Activated T-cell treated with anti-CD3 and anti-CD28 coated beads, Interleukin-2, amount 50 U/mL, for 4 hours (primary cell): ENCODE results near the gene TRERF1. TPM values are rescaled to one million over a fixed set of nuclear protein-coding genes. Genes with fewer than 3 reads are reported as not detected.

Experiments used
- ATAC-seq, 2 donors: fragments of 200-7000 bp; cut with Tn5 transposase; one replicate each; pipeline ENCODE4 v1.10.0; 2021
- DNase-seq: peaks from one replicate; pipeline ENCODE4 v3.0.0-alpha.2; 2020
- H3K27me3 Mint-ChIP-seq: one replicate; pipeline ENCODE4 v1.8.0; 2021; ENCODE audit warnings: low read depth, mixed read lengths
- H3K36me3 Mint-ChIP-seq: one replicate; pipeline ENCODE4 v1.8.0; 2022; ENCODE audit warnings: mixed read lengths; ENCODE audit not compliant: insufficient read depth
- H3K4me1 Mint-ChIP-seq: one replicate; pipeline ENCODE4 v1.8.0; 2021; ENCODE audit warnings: low read depth, mixed read lengths
- H3K4me3 Mint-ChIP-seq: one replicate; pipeline ENCODE4 v1.8.0; 2021; ENCODE audit warnings: mild to moderate bottlenecking, moderate library complexity, mixed read lengths
- H3K9me3 Mint-ChIP-seq: one replicate; pipeline ENCODE4 v1.8.0; 2021; ENCODE audit warnings: mixed read lengths
- total RNA-seq, 3 donors: library from RNA; stranded (reverse); gene quantifications; one replicate each; pipeline ENCODE4 v1.2.1, GENCODE V29; 2021

TRERF1 gene
- total RNA-seq, 3 donors from 2014 or later, result 8.9 to 9.4 (median 9.0) TPM

- DNase-seq (no peak), ATAC-seq (peak in 1 of 2 donors; percentile 12)
- no peaks in the 10 kb centered on the region for H3K27me3 Mint-ChIP-seq
- H3K4me3 Mint-ChIP-seq, result peak overlapping the region; percentile 62
- H3K4me1 Mint-ChIP-seq, result peaks cover 74% of the 10 kb centered on the region
- no peaks in the 10 kb centered on the region for H3K9me3 Mint-ChIP-seq
- peaks cover 5% of the 10 kb centered on the region for H3K36me3 Mint-ChIP-seq
Observed at GRCh38 chr6:42443312-42444060, 8.2 kb downstream of the TRERF1 start.

DNA sequence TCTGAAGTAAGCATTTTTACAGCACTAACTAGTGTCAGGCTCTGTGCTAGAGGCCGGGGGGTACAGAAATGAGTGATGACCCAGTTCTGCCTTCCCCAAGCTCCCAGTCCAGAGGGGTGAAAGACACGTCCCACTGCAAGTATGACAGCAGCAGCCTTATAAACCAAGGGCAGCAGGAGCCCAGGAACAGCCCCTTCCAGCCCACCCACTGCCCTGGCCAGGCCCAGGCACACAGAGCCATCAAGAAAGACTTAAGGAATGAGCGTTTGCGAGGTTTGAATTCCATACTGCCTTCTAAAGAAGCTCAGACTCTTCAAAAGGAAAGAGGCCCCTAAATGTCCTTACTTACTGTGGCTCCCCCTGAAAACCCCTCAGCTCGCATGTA, 10.0 kb downstream of the TRERF1 start:
- H3K9me3 Mint-ChIP-seq, result no peaks in the 10 kb centered on the region
- H3K36me3 Mint-ChIP-seq, result peaks cover 7% of the 10 kb centered on the region
- DNase-seq, result no peak
- H3K4me1 Mint-ChIP-seq, result peaks cover 60% of the 10 kb centered on the region
- no peak overlapping the region for H3K4me3 Mint-ChIP-seq
- no peaks in the 10 kb centered on the region for H3K27me3 Mint-ChIP-seq
- peak; percentile 53 to 75 for ATAC-seq

- ATAC-seq, result peak in 1 of 2 donors; percentile 24
- DNase-seq, result no peak
- Mint-ChIP-seq H3K4me1 (peaks cover 54% of the 10 kb centered on the region), H3K4me3 (peak overlapping the region; percentile 51), H3K27me3 (no peaks in the 10 kb centered on the region), H3K36me3 (peaks cover 7% of the 10 kb centered on the region), H3K9me3 (no peaks in the 10 kb centered on the region)
Observed at GRCh38 chr6:42440778-42441696, 10.7 kb downstream of the TRERF1 start.

- Mint-ChIP-seq H3K4me3 (no peak overlapping the region), H3K27me3 (no peaks in the 10 kb centered on the region), H3K9me3 (no peaks in the 10 kb centered on the region), H3K36me3 (peaks cover 6% of the 10 kb centered on the region), H3K4me1 (peaks cover 46% of the 10 kb centered on the region)
- ATAC-seq (no peak), DNase-seq (no peak)
Observed at GRCh38 chr6:42440027-42440426, 11.7 kb downstream of the TRERF1 start.

DNA sequence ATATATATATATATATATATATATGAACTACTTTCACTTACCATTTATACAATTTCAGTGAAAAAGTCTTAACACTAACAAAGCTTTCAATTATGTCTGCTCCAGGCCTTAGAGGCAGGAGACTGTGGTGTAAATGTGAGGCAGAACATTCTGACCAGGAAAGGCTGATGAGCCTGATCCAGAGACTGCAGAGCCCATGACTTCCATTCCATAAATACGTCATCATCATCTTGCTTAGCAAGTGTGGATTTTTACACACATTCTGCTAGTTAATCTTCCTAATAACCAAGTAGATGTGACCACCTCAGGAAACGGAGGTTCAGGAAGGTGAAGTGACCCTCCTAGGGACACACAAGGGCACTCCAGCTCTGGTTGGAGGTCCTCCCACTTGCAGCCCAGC, 14.9 kb downstream of the TRERF1 start:
- DNase-seq (no peak), ATAC-seq (no peak)
- Mint-ChIP-seq H3K4me1 (peaks cover 22% of the 10 kb centered on the region), H3K27me3 (no peaks in the 10 kb centered on the region), H3K4me3 (no peak overlapping the region), H3K9me3 (peaks cover 7% of the 10 kb centered on the region), H3K36me3 (peaks cover 21% of the 10 kb centered on the region)

GRCh38 chr6:42434237-42434636, 17.5 kb downstream of the TRERF1 start:
- Mint-ChIP-seq H3K36me3 (peaks cover 27% of the 10 kb centered on the region), H3K9me3 (peaks cover 7% of the 10 kb centered on the region), H3K4me1 (peaks cover 25% of the 10 kb centered on the region), H3K27me3 (no peaks in the 10 kb centered on the region), H3K4me3 (no peak overlapping the region)
- DNase-seq (no peak), ATAC-seq (no peak)

DNA sequence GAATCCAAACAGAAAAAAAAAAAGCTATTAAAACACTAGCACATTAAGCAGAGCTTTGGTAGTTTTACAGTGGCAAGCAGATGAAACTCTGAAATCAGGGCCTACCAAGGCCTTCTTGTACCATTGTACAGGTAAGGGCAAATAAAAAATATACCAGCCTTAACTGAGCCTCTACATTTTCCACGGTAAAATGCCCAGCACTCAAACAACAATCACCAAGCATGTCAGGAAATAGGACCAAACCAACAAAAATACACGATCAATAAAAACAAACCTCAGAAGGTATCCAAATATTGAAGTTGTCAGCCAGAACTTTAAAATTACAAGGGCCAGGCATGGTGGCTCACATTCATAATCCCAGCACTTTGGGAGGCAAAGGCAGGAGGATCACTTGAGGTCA, 18.3 kb downstream of the TRERF1 start:
- Mint-ChIP-seq H3K27me3 (no peaks in the 10 kb centered on the region), H3K9me3 (peaks cover 7% of the 10 kb centered on the region), H3K4me1 (peaks cover 30% of the 10 kb centered on the region), H3K4me3 (no peak overlapping the region), H3K36me3 (peaks cover 27% of the 10 kb centered on the region)
- DNase-seq (no peak), ATAC-seq (no peak)

DNA sequence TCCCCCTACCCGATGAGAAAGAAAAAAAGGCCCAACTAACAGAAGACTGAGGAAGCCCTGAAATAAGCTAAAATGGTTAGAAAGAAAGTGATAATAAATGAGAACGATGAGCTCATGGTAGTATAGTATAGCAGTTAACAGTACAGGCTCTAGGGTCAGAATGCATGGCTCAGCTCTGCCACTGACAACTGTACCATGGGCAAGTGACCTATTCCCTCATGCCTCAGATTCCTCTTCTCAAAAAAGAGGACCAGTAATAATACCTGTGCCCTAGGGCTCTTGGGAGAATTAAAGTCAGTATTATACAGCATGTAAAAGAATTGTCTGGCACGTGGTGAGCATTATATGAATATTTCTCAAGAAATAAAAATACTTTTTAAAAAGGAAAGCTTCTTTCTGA, 19.8 kb downstream of the TRERF1 start:
- Mint-ChIP-seq H3K9me3 (peaks cover 7% of the 10 kb centered on the region), H3K4me3 (no peak overlapping the region), H3K4me1 (peaks cover 34% of the 10 kb centered on the region), H3K27me3 (no peaks in the 10 kb centered on the region), H3K36me3 (peaks cover 24% of the 10 kb centered on the region)
- ATAC-seq, result no peak
- no peak for DNase-seq

- DNase-seq, result no peak
- H3K27me3 Mint-ChIP-seq, result no peaks in the 10 kb centered on the region
- H3K9me3 Mint-ChIP-seq, result peaks cover 7% of the 10 kb centered on the region
- H3K4me1 Mint-ChIP-seq, result peaks cover 34% of the 10 kb centered on the region
- H3K36me3 Mint-ChIP-seq, result peaks cover 22% of the 10 kb centered on the region
- ATAC-seq, result no peak
- H3K4me3 Mint-ChIP-seq, result no peak overlapping the region
Observed at GRCh38 chr6:42431356-42431755, 20.4 kb downstream of the TRERF1 start.

DNA sequence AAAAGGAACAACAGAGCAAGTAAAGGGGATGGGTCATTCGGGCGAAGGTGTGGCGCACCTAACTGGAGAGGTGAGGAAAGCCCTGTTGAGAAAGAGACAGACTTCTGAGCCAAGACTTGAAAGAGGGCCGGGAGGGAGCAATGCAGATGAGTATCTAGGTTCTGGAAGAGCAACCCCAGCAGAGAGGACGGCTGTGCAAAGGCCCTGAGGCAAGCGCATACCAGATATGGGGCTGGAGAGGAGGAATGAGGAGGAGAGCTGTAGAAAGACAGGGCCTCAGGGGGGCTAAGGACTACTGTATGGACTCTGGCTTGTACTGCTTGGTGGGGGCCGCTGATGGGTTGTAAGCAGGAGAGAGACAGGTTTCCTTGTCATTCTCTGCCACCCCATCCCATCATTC, 21.9 kb downstream of the TRERF1 start:
- no peak overlapping the region for H3K4me3 Mint-ChIP-seq
- H3K4me1 Mint-ChIP-seq, result peaks cover 44% of the 10 kb centered on the region
- DNase-seq, result no peak
- peaks cover 23% of the 10 kb centered on the region for H3K36me3 Mint-ChIP-seq
- H3K27me3 Mint-ChIP-seq, result no peaks in the 10 kb centered on the region
- peaks cover 7% of the 10 kb centered on the region for H3K9me3 Mint-ChIP-seq
- ATAC-seq, result no peak

DNA sequence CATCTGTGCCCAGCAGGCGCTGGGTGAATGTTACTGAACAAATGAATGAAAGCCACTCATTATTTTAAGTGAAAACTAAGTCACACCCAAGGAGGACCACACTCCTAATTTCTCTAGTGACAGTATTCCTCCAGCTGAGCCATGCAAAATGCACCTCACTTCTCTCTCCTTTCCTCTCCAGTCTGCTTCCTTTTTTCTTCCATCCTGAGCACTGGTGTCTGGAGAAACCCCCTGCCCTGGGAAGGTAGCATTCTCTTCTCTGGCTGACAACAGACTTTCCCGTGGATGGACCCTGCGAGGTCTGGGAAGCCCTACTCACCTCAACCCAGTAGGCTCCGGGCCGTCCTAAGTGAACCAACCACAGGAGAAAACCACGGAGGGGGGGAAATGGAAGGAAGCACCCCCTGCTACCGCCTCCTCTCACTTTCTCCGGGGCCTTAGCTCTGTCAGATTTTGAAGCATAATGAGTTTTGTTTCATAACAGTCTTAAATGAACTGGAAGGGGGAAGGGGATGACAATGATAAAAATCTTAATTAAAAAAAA, 22.6 kb downstream of the TRERF1 start:
- Mint-ChIP-seq H3K4me1 (peaks cover 49% of the 10 kb centered on the region), H3K36me3 (peaks cover 18% of the 10 kb centered on the region), H3K4me3 (peak overlapping the region; percentile 51), H3K9me3 (peaks cover 4% of the 10 kb centered on the region), H3K27me3 (no peaks in the 10 kb centered on the region)
- no peak for ATAC-seq
- no peak for DNase-seq

GRCh38 chr6:42428326-42429041, 23.2 kb downstream of the TRERF1 start:
- Mint-ChIP-seq H3K9me3 (no peaks in the 10 kb centered on the region), H3K4me1 (peaks cover 55% of the 10 kb centered on the region), H3K4me3 (peak overlapping the region; percentile 51), H3K27me3 (no peaks in the 10 kb centered on the region), H3K36me3 (peaks cover 14% of the 10 kb centered on the region)
- ATAC-seq (peak; percentile 75 to 87), DNase-seq (peak; percentile 33)

DNA sequence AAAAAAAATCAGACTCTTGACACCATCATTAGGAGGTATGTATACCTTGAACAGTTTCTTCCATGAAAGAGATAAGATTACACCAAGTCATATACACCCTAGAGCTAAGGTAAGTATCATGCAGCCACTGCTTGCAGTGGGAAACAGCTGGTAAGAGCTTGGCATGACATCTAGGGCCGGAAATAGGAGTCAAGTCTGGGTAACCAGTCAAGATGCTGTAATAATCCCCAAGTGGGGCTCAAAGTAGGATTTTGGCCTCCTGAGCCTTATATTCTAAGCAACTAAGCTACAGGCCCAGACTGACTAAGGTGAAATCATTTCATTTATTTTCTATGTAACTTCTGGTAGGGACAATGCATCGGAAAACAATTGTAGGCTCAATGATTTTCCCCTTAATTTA, 23.9 kb downstream of the TRERF1 start:
- peaks cover 9% of the 10 kb centered on the region for H3K36me3 Mint-ChIP-seq
- H3K4me1 Mint-ChIP-seq, result peaks cover 61% of the 10 kb centered on the region
- H3K4me3 Mint-ChIP-seq, result no peak overlapping the region
- H3K9me3 Mint-ChIP-seq, result no peaks in the 10 kb centered on the region
- ATAC-seq (peak in 1 of 2 donors; percentile 7), DNase-seq (no peak)
- H3K27me3 Mint-ChIP-seq, result no peaks in the 10 kb centered on the region

GRCh38 chr6:42426191-42426590, 25.5 kb downstream of the TRERF1 start:
- Mint-ChIP-seq H3K9me3 (no peaks in the 10 kb centered on the region), H3K36me3 (peaks cover 4% of the 10 kb centered on the region), H3K27me3 (no peaks in the 10 kb centered on the region), H3K4me3 (no peak overlapping the region), H3K4me1 (peaks cover 60% of the 10 kb centered on the region)
- ATAC-seq (no peak), DNase-seq (no peak)
